ENCODE measurements around the gene PROB1. TPM values are rescaled to one million over a fixed set of nuclear protein-coding genes. Genes with fewer than 3 reads are reported as not detected.
"Not testable (repeated sequence)": the region's sequence is repeated elsewhere in the genome, so short reads cannot be mapped to it uniquely, and the experiment has no call there.

Gene PROB1
- total RNA-seq, 2 experiments from 2014 or later, result 5.5 TPM

- Mint-ChIP-seq H3K4me1 (peaks cover 52% of the 10 kb centered on the region), H3K36me3 (ENCODE audit: low read depth) (peaks cover 25% of the 10 kb centered on the region), H3K27me3 (no peaks in the 10 kb centered on the region), H3K4me3 (no peak overlapping the region), H3K27ac (no peak overlapping the region), H3K9me3 (no peaks in the 10 kb centered on the region)
- DNase-seq, result no peak
- POLR2A ChIA-PET, result interaction anchor here (1.0 to 2.2 kb wide), 4 partner anchors 8 to 117 kb away, joined by 3 to 6 read pairs (median 4); no protein-coding TSS in a partner anchor
- CTCF ChIA-PET, result interaction anchor here (0.7 to 1.5 kb wide), 6 partner anchors 8 to 106 kb away, joined by 3 to 8 read pairs (median 4); partner anchors contain the start of gene SPATA24
Measured at GRCh38 chr5:139410993-139411828, 16.3 kb upstream of the PROB1 start.

DNA sequence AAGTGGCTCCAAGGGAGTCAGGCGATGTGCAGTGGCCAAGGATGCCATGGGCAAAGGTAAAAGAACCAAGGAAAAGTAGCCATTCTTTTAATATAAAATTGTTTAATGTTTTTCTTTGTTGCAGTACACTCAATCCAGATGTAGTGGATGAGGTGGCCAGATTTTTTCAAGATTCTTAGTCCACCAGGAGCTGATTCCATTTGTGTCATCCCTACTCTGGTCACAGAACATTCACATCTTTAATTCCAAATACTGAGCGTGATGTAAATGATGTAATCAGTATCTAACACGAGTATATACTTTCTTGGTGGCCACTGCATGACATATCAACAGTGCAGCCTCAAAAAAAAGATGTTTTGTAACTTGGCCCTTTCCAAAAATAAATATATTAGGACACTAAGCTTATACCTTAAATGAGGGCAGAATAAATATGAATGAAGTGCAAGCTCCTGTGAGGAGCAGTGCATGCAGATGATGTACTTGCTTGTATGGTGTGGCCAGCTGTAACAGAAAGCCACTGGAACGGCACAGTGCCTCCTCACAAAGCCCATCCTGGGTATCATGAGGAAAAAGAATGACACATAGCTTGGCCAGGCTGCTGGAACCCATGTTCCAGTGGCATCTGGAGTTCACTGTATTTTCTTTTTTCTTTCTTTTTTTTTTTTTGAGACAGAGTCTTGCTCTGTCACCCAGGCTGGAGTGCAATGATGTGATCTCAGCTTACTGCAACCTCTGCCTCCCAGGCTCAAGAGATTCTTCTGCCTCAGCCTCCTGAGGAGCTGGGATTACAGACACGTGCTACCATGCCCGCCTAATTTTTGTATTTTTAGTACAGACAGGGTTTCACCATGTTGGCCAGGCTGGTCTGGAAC, 15.5 kb upstream of the PROB1 start:
- Mint-ChIP-seq H3K4me3 (no peak overlapping the region), H3K36me3 (ENCODE audit: low read depth) (peaks cover 21% of the 10 kb centered on the region), H3K27ac (no peak overlapping the region), H3K27me3 (no peaks in the 10 kb centered on the region), H3K9me3 (no peaks in the 10 kb centered on the region), H3K4me1 (peaks cover 43% of the 10 kb centered on the region)
- ChIA-PET POLR2A (interaction anchor here (1.1 to 2.2 kb wide), 4 partner anchors 27 to 116 kb away, joined by 3 to 6 read pairs (median 4); partner anchors contain the start of gene PAIP2), CTCF (interaction anchor here (1.1 to 1.5 kb wide), 4 partner anchors 11 to 103 kb away, joined by 3 to 8 read pairs (median 4); no protein-coding TSS in a partner anchor)
- no peak for DNase-seq

- DNase-seq, H3K27me3 Mint-ChIP-seq, H3K27ac Mint-ChIP-seq, H3K4me3 Mint-ChIP-seq, H3K9me3 Mint-ChIP-seq: not testable (repeated sequence)
- peaks cover 39% of the 10 kb centered on the region for H3K4me1 Mint-ChIP-seq
- POLR2A ChIA-PET, result interaction anchor here (2.2 to 11.0 kb wide), 2 partner anchors 8 to 103 kb away, joined by 6 to 137 read pairs; no protein-coding TSS in a partner anchor
- H3K36me3 Mint-ChIP-seq (ENCODE audit: low read depth), result peaks cover 21% of the 10 kb centered on the region
- CTCF ChIA-PET, result interaction anchor here (0.6 to 1.4 kb wide), 3 partner anchors 12 to 224 kb away, joined by 3 to 5 read pairs (median 3); no protein-coding TSS in a partner anchor
Measured at GRCh38 chr5:139409116-139409515, 14.2 kb upstream of the PROB1 start.

DNA sequence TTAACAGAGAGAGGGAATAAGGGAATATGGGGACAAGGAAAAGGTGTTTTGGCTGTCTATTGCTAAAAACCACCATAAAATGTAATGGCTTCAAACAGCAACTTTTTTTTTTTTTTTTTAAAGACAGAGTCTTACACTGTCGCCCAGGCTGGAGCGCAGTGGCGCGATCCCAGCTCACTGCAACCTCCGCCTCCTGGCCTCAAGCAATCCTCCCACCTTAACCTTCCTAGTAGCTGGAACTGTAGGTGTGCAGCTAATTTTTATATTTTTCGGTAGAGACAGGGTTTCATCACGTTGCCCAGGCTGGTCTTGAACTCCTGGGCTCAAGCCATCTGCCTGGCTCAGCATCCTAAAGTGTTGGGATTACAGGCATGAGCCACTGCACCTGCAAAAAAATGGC, 13.3 kb upstream of the PROB1 start:
- Mint-ChIP-seq H3K4me1 (peaks cover 38% of the 10 kb centered on the region), H3K27me3 (no peaks in the 10 kb centered on the region), H3K36me3 (ENCODE audit: low read depth) (peaks cover 16% of the 10 kb centered on the region), H3K27ac (no peak overlapping the region), H3K9me3 (no peaks in the 10 kb centered on the region), H3K4me3 (no peak overlapping the region)
- DNase-seq, result no peak
- ChIA-PET CTCF (no interaction called here), POLR2A (interaction anchor here (1.7 to 11.0 kb wide), 3 partner anchors 9 to 153 kb away, joined by 4 to 137 read pairs (median 63); partner anchors contain the start of genes MZB1 and UBE2D2)

GRCh38 chr5:139407517-139407916, 12.6 kb upstream of the PROB1 start:
- DNase-seq, result no peak
- Mint-ChIP-seq H3K9me3 (no peaks in the 10 kb centered on the region), H3K4me1 (peaks cover 38% of the 10 kb centered on the region), H3K36me3 (ENCODE audit: low read depth) (peaks cover 11% of the 10 kb centered on the region), H3K4me3 (no peak overlapping the region), H3K27me3 (no peaks in the 10 kb centered on the region), H3K27ac (no peak overlapping the region)
- ChIA-PET CTCF (interaction anchor here (2.1 kb wide), 1 partner anchor 11 kb away, joined by 4 read pairs; no protein-coding TSS in a partner anchor), POLR2A (interaction anchor here (1.4 to 11.0 kb wide), 5 partner anchors 10 to 155 kb away, joined by 3 to 137 read pairs (median 4); partner anchors contain the start of genes MATR3, MZB1 and UBE2D2)

DNA sequence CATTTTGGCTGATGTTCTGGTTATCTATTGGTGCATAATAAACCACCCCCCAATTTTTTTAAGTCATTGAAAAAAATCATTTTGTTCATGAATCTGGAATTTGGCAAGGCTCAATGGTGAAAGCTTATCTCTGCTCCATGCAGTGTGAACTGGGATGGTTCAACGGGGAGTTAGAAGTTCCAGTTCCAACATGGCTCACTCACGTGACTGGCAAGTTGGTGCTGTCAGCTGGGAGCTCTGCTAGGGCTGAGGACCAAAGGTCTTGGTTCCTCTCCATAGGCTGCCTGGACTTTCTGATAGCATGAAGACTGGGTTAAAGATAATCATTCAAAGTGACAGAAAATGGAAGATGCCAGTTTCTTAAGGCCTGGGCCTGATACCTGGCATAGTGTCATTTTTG, 12.1 kb upstream of the PROB1 start:
- Mint-ChIP-seq H3K4me1 (peaks cover 39% of the 10 kb centered on the region), H3K9me3 (no peaks in the 10 kb centered on the region), H3K36me3 (ENCODE audit: low read depth) (peaks cover 9% of the 10 kb centered on the region), H3K27ac (no peak overlapping the region), H3K27me3 (no peaks in the 10 kb centered on the region), H3K4me3 (no peak overlapping the region)
- POLR2A ChIA-PET, result interaction anchor here (1.4 to 11.0 kb wide), 6 partner anchors 11 to 156 kb away, joined by 3 to 137 read pairs (median 4); partner anchors contain the start of genes MATR3, MZB1, PAIP2 and UBE2D2
- DNase-seq, result no peak
- CTCF ChIA-PET, result interaction anchor here (1.5 to 2.2 kb wide), 4 partner anchors 8 to 108 kb away, joined by 4 to 7 read pairs (median 6); no protein-coding TSS in a partner anchor

GRCh38 chr5:139404484-139404840, 9.6 kb upstream of the PROB1 start:
- Mint-ChIP-seq H3K36me3 (ENCODE audit: low read depth) (peaks cover 11% of the 10 kb centered on the region), H3K27me3 (no peaks in the 10 kb centered on the region), H3K4me3 (peak overlapping the region; percentile 96), H3K9me3 (no peaks in the 10 kb centered on the region), H3K4me1 (peaks cover 39% of the 10 kb centered on the region), H3K27ac (peak overlapping the region; percentile 100)
- ChIA-PET POLR2A (interaction anchor here (0.8 to 11.0 kb wide), 13 partner anchors 9 to 113 kb away, joined by 3 to 137 read pairs (median 5); partner anchors contain the start of genes DNAJC18, MATR3, MZB1 and PAIP2), CTCF (interaction anchor here (0.6 to 3.3 kb wide), 6 partner anchors 11 to 197 kb away, joined by 3 to 26 read pairs (median 6); partner anchors contain the start of gene MZB1)
- DNase-seq, result no peak

- Mint-ChIP-seq H3K27me3 (no peaks in the 10 kb centered on the region), H3K4me3 (peak within 1 kb of the TSS; percentile 96), H3K27ac (peak within 1 kb of the TSS; percentile 100), H3K4me1 (peaks cover 43% of the 10 kb centered on the region), H3K36me3 (ENCODE audit: low read depth) (peaks cover 15% of the 10 kb centered on the region), H3K9me3 (no peaks in the 10 kb centered on the region)
- peak; percentile 99 for DNase-seq
- POLR2A ChIA-PET, result interaction anchor here (0.8 to 11.0 kb wide), 15 partner anchors 9 to 828 kb away, joined by 3 to 137 read pairs (median 5); partner anchors contain the start of genes DNAJC18, HSPA9, MATR3 and MZB1
- CTCF ChIA-PET, result interaction anchor here (0.6 to 3.3 kb wide), 13 partner anchors 8 to 1190 kb away, joined by 3 to 26 read pairs (median 4); partner anchors contain the start of gene MZB1
Measured at GRCh38 chr5:139403787-139404483, 9.0 kb upstream of the PROB1 start, which contains the start of gene SPATA24. SPATA24 (minus strand) TSS chr5:139404089; CDS start chr5:139404060, 29 bp downstream.

GRCh38 chr5:139403418-139403786, 8.5 kb upstream of the PROB1 start:
- peak overlapping the region; percentile 96 for H3K4me3 Mint-ChIP-seq
- peak; percentile 31 for DNase-seq
- H3K9me3 Mint-ChIP-seq, result no peaks in the 10 kb centered on the region
- peak overlapping the region; percentile 100 for H3K27ac Mint-ChIP-seq
- H3K36me3 Mint-ChIP-seq (ENCODE audit: low read depth), result peaks cover 15% of the 10 kb centered on the region
- H3K4me1 Mint-ChIP-seq, result peaks cover 43% of the 10 kb centered on the region
- H3K27me3 Mint-ChIP-seq, result no peaks in the 10 kb centered on the region
- ChIA-PET CTCF (interaction anchor here (0.9 to 3.3 kb wide), 13 partner anchors 8 to 1189 kb away, joined by 3 to 26 read pairs (median 4); partner anchors contain the start of gene MZB1), POLR2A (interaction anchor here (1.0 to 11.0 kb wide), 15 partner anchors 8 to 828 kb away, joined by 3 to 137 read pairs (median 5); partner anchors contain the start of genes DNAJC18, HSPA9, MZB1 and PAIP2)

DNA sequence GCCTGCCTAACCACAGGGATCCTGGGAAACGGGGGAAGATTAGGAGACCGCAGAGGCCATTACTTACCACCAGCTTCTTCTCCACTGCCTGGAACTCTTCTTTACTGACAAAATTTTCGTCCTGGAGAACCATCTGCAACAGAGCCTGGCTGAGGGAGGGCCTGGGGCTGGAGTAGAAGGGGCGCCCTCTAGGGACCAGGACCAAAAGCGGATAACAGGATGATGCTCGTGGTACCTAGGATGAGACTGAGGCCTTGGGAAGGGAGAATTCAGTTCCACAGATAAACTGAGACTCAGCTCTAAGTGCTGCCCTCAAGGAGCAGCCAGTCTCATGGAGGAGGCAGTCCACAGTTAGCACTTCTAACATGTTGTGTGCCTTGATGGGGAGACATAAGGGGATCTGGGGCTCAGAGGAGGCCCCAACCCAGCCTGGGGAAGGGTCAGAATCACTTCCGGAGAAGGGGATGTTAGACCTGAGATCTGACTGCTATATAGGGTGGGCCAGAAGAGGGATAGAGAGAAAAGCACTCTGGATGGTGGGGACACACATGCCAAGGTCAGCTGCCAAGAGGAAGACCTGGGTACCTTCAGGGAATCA, 7.8 kb upstream of the PROB1 start:
- peaks cover 15% of the 10 kb centered on the region for H3K36me3 Mint-ChIP-seq (ENCODE audit: low read depth)
- H3K9me3 Mint-ChIP-seq, result no peaks in the 10 kb centered on the region
- peak overlapping the region; percentile 100 for H3K27ac Mint-ChIP-seq
- no peaks in the 10 kb centered on the region for H3K27me3 Mint-ChIP-seq
- H3K4me3 Mint-ChIP-seq, result peak overlapping the region; percentile 96
- H3K4me1 Mint-ChIP-seq, result peaks cover 46% of the 10 kb centered on the region
- POLR2A ChIA-PET, result interaction anchor here (1.0 to 11.0 kb wide), 9 partner anchors 7 to 827 kb away, joined by 3 to 137 read pairs (median 6); partner anchors contain the start of genes DNAJC18, HSPA9, MZB1 and PROB1
- CTCF ChIA-PET, result interaction anchor here (0.8 to 3.3 kb wide), 15 partner anchors 9 to 1188 kb away, joined by 3 to 26 read pairs (median 4); partner anchors contain the start of gene MZB1
- DNase-seq, result peak; percentile 44

- Mint-ChIP-seq H3K4me1 (peaks cover 50% of the 10 kb centered on the region), H3K9me3 (no peaks in the 10 kb centered on the region), H3K36me3 (ENCODE audit: low read depth) (peaks cover 19% of the 10 kb centered on the region), H3K27ac (no peak overlapping the region), H3K27me3 (no peaks in the 10 kb centered on the region), H3K4me3 (no peak overlapping the region)
- DNase-seq, result no peak
- CTCF ChIA-PET, result interaction anchor here (1.3 to 3.3 kb wide), 5 partner anchors 10 to 132 kb away, joined by 3 to 26 read pairs (median 5); partner anchors contain the start of gene MZB1
- POLR2A ChIA-PET, result interaction anchor here (7.0 to 11.0 kb wide), 2 partner anchors 10 to 16 kb away, joined by 63 to 137 read pairs; partner anchors contain the start of gene MZB1
Measured at GRCh38 chr5:139401546-139401945, 6.6 kb upstream of the PROB1 start.
